HepG2 (cell line): ENCODE results near the gene NFE2L1. TPM values are rescaled to one million over a fixed set of nuclear protein-coding genes. Genes with fewer than 3 reads are reported as not detected.

Experiments
- ASH2L ChIP-seq: fragments of 300-600, 200-600 bp; sonication (generic); IDR thresholded peaks from 2 replicates; pipeline ENCODE4 v1.7.0; 2017; ENCODE audit warnings: low read depth, mild to moderate bottlenecking, moderate library complexity, mixed read lengths, low read length; ENCODE audit not compliant: insufficient read length
- BCL6 ChIP-seq: IDR thresholded peaks from 2 replicates; pipeline ENCODE4 v1.6.1; 2016; ENCODE audit warnings: missing genetic modification reagents, missing compliant biosample characterization
- HDAC1 ChIP-seq: sonication (generic); formaldehyde crosslinking; IDR thresholded peaks from 2 replicates; pipeline ENCODE4 v1.5.1; 2020; ENCODE audit warnings: mild to moderate bottlenecking, missing genetic modification reagents
- IRX3 ChIP-seq: sonication (generic); formaldehyde crosslinking; IDR thresholded peaks from 2 replicates; pipeline ENCODE4 v1.8.1; 2023; ENCODE audit warnings: mild to moderate bottlenecking, low read depth, missing genetic modification reagents, borderline replicate concordance
- MATR3 ChIP-seq: sonication (generic); formaldehyde crosslinking; IDR thresholded peaks from 2 replicates; pipeline ENCODE4 v1.4.0; 2020; ENCODE audit warnings: missing genetic modification reagents
- MBNL3 ChIP-seq: fragments of 250-450 bp; sonication (Bioruptor Pico); conservative IDR thresholded peaks from 2 replicates; pipeline ENCODE4 v1.8.0; 2022; ENCODE audit warnings: mild to moderate bottlenecking, inconsistent platforms
- NBN ChIP-seq: fragments of 450-650 bp; conservative IDR thresholded peaks from 2 replicates; pipeline ENCODE4 v1.6.1; 2017
- NR2F2 ChIP-seq: IDR thresholded peaks from 2 replicates; pipeline ENCODE4 v1.6.1; 2012; ENCODE audit warnings: low read depth, inconsistent platforms, borderline replicate concordance
- PLSCR1 ChIP-seq: sonication (generic); formaldehyde crosslinking; IDR thresholded peaks from 2 replicates; pipeline ENCODE4 v1.5.0; 2020; ENCODE audit warnings: missing genetic modification reagents, mild to moderate bottlenecking, borderline replicate concordance
- POLR2A ChIP-seq, 2 experiments: IDR thresholded peaks; 2 replicates each; pipeline ENCODE4 v1.6.1; 2011; ENCODE audit warnings: low read depth in 2 of 2, low read length in 2 of 2, mild to moderate bottlenecking in 1 of 2, moderate library complexity in 1 of 2; ENCODE audit not compliant: insufficient read depth in 1 of 2
- RBM39 ChIP-seq: fragments of 200-400 bp; formaldehyde crosslinking; IDR thresholded peaks from one replicate; pipeline ENCODE4 v1.6.1; 2018; ENCODE audit warnings: antibody characterized with exemption, mild to moderate bottlenecking, low read depth, low read length; ENCODE audit not compliant: poor library complexity, severe bottlenecking
- SIN3A ChIP-seq: IDR thresholded peaks from 2 replicates; pipeline ENCODE4 v1.6.1; 2011; ENCODE audit warnings: low read depth, mild to moderate bottlenecking, control low read depth, low read length, borderline replicate concordance
- SP1 ChIP-seq, 2 experiments: fragments of 450-650 bp in 1 of 2; sonication (generic) in 1 of 2; formaldehyde crosslinking in 1 of 2; IDR thresholded peaks; 2 replicates each; pipeline versions ENCODE4 v1.4.0 to v1.6.1; 2016 to 2020; ENCODE audit warnings: missing genetic modification reagents in 1 of 2
- SUZ12 ChIP-seq: fragments of 150-350 bp; IDR thresholded peaks from 2 replicates; pipeline ENCODE4 v1.6.1; 2014; ENCODE audit warnings: low read depth, low read length
- TBX2 ChIP-seq: sonication (generic); formaldehyde crosslinking; IDR thresholded peaks from 2 replicates; pipeline ENCODE4 v1.5.0; 2020; ENCODE audit warnings: missing genetic modification reagents, mild to moderate bottlenecking, borderline replicate concordance
- YEATS4 ChIP-seq: sonication (generic); formaldehyde crosslinking; IDR thresholded peaks from 2 replicates; pipeline ENCODE4 v1.4.0; 2020; ENCODE audit warnings: missing genetic modification reagents, borderline replicate concordance
- YY1 ChIP-seq: IDR thresholded peaks from 2 replicates; pipeline ENCODE4 v1.6.1; 2011; ENCODE audit warnings: low read length, low read depth, moderate library complexity, mild to moderate bottlenecking; ENCODE audit not compliant: insufficient read depth, insufficient replicate concordance
- ZNF296 ChIP-seq: sonication (generic); formaldehyde crosslinking; conservative IDR thresholded peaks from 2 replicates; pipeline ENCODE4 v1.5.0; 2020; ENCODE audit warnings: mild to moderate bottlenecking, missing genetic modification reagents
- ZNF331 ChIP-seq: sonication (generic); formaldehyde crosslinking; IDR thresholded peaks from 2 replicates; pipeline ENCODE4 v1.4.0; 2020; ENCODE audit warnings: missing genetic modification reagents
- ZNF33A ChIP-seq: sonication (generic); formaldehyde crosslinking; IDR thresholded peaks from 2 replicates; pipeline ENCODE4 v1.5.1; 2020; ENCODE audit warnings: missing genetic modification reagents, mild to moderate bottlenecking, moderate library complexity, borderline replicate concordance
- ZNF460 ChIP-seq: sonication (generic); formaldehyde crosslinking; IDR thresholded peaks from 2 replicates; pipeline ENCODE4 v1.5.1; 2020; ENCODE audit warnings: missing genetic modification reagents, mild to moderate bottlenecking, borderline replicate concordance
- ZNF572 ChIP-seq: sonication (generic); formaldehyde crosslinking; IDR thresholded peaks from 2 replicates; pipeline ENCODE4 v1.5.1; 2020; ENCODE audit warnings: mild to moderate bottlenecking, missing genetic modification reagents
- ZNF629 ChIP-seq: sonication (generic); formaldehyde crosslinking; conservative IDR thresholded peaks from 2 replicates; pipeline ENCODE4 v1.5.0; 2020; ENCODE audit warnings: missing genetic modification reagents
- ZNF652 ChIP-seq: IDR thresholded peaks from 2 replicates; pipeline ENCODE4 v1.6.1; 2016; ENCODE audit warnings: low read depth, borderline replicate concordance
- ZNF687 ChIP-seq: sonication (generic); formaldehyde crosslinking; IDR thresholded peaks from 2 replicates; pipeline ENCODE4 v1.5.1; 2020; ENCODE audit warnings: mild to moderate bottlenecking, missing genetic modification reagents, moderate library complexity
- ZNF777 ChIP-seq: sonication (generic); formaldehyde crosslinking; IDR thresholded peaks from 2 replicates; pipeline ENCODE4 v1.4.0; 2020; ENCODE audit warnings: missing genetic modification reagents
- polyA plus RNA-seq, 8 experiments: library from polyadenylated mRNA; depleted of rRNA in 3 of 8; stranded (reverse) in 7 of 8; unstranded in 1 of 8; fragments of >200 nt; fragmentation: Illumina TruSeq in 4 of 8; extraction: Trizol in 4 of 8; gene quantifications; 2 replicates each; pipeline versions ENCODE4 v1.2.1 to v1.2.3, GENCODE V29; 2011 to 2016; ENCODE audit warnings: low read depth in 4 of 8, missing spikeins in 1 of 8, mixed read lengths in 1 of 8; ENCODE audit not compliant: insufficient read depth in 1 of 8
- total RNA-seq, 5 experiments: library from RNA; depleted of rRNA; stranded (reverse); fragments of >200 nt; fragmentation: Illumina TruSeq; extraction: Trizol; gene quantifications; 2 replicates each; pipeline ENCODE4 v1.2.3, GENCODE V29; 2016; ENCODE audit warnings: low read depth in 1 of 5

NFE2L1 gene
- total and polyA plus RNA-seq, 2 of the 13 experiments (the other 11 are each of a cell fraction or from before 2014, with no cell fraction given): 67.0 to 234 TPM

GRCh38 chr17:48101012-48101720 is 53.0 kb downstream of the NFE2L1 start, which contains the start of gene CBX1 (continued):
- TF ChIP-seq IRX3 (CRISPR knock-in tag) (no peak), ZNF652 (CRISPR knock-in tag) (no peak), SP1 (IDR thresholded peaks at IDR 0.05) (no peak), SP1 (CRISPR knock-in tag; IDR thresholded peaks at IDR 0.05) (peak; percentile 48), ZNF296 (CRISPR knock-in tag) (no peak), MBNL3 (CRISPR knock-in tag) (0 out of 2 replicates have a peak, but pooled peaks have one; percentile 74), NBN (no peak), ZNF33A (CRISPR knock-in tag) (0 out of 2 replicates have a peak, but pooled peaks have one; percentile 73), MATR3 (CRISPR knock-in tag) (no peak), ZNF331 (CRISPR knock-in tag) (peak; percentile 87), SIN3A (0 out of 2 replicates have a peak, but pooled peaks have one; percentile 33), NR2F2 (no peak), ASH2L (peak; percentile 80), ZNF687 (CRISPR knock-in tag) (peak; percentile 98), TBX2 (CRISPR knock-in tag) (peak; percentile 93), ZNF629 (CRISPR knock-in tag) (0 out of 2 replicates have a peak, but pooled peaks have one; percentile 37), RBM39 (peak; percentile 88), YEATS4 (CRISPR knock-in tag) (peak; percentile 95), BCL6 (peak; percentile 19), ZNF460 (CRISPR knock-in tag) (peak; percentile 100), HDAC1 (CRISPR knock-in tag) (peak; percentile 72; the same call in 1 of the 2 replicates), ZNF572 (CRISPR knock-in tag) (no peak; the same call in 1 of the 2 replicates), POLR2A (IDR thresholded peaks at IDR 0.05; ENCODE audit: insufficient read depth in 1 of 2, low read depth in 2 of 2, low read length in 2 of 2) (peak; percentile 69 to 91), ZNF777 (CRISPR knock-in tag) (peak; percentile 90), YY1 (no peak), SUZ12 (peak; percentile 64), PLSCR1 (CRISPR knock-in tag) (no peak)
